HL-60 (cell line): ENCODE measurements around the gene TCEA2.

Source experiments
- DNase-seq, 2 experiments: peaks; one replicate each; pipeline ENCODE4 v3.0.0-alpha.2; 2010 to 2020; ENCODE audit warnings: low read depth in 1 of 2, low spot score in 1 of 2
- H3K27ac ChIP-seq: fragments of 250-450 bp; sonication (Bioruptor Pico); replicated peaks from 2 replicates; pipeline ENCODE4 v1.5.1; 2020; ENCODE audit warnings: mild to moderate bottlenecking, moderate library complexity
- H3K27me3 ChIP-seq: fragments of 250-450 bp; sonication (Bioruptor Pico); 2 replicates; pipeline ENCODE4 v1.5.1; 2021; ENCODE audit warnings: mild to moderate bottlenecking, moderate library complexity; ENCODE audit not compliant: insufficient read depth, poor library complexity, severe bottlenecking
- H3K4me3 ChIP-seq: replicated peaks from 2 replicates; pipeline ENCODE4 v1.5.1; 2011; ENCODE audit warnings: mild to moderate bottlenecking, control low read depth, low read length; ENCODE audit not compliant: insufficient read depth
- CTCF ChIP-seq: IDR thresholded peaks from one replicate; pipeline ENCODE4 v1.5.1; 2011; ENCODE audit warnings: low read length, control low read depth, inconsistent platforms; ENCODE audit not compliant: insufficient read depth
- GABPA ChIP-seq: IDR thresholded peaks from 2 replicates; pipeline ENCODE4 v1.6.1; 2012; ENCODE audit warnings: low read depth
- POLR2AphosphoS5 ChIP-seq: IDR thresholded peaks from 2 replicates; pipeline ENCODE4 v1.6.1; 2012; ENCODE audit warnings: low read depth
- REST ChIP-seq: IDR thresholded peaks from 2 replicates; pipeline ENCODE4 v1.6.1; 2012; ENCODE audit warnings: low read depth; ENCODE audit not compliant: insufficient replicate concordance
- SPI1 ChIP-seq: IDR thresholded peaks from 2 replicates; pipeline ENCODE4 v1.6.1; 2012; ENCODE audit warnings: low read depth, mild to moderate bottlenecking, borderline replicate concordance

The TCEA2 gene

GRCh38 chr20:64106981-64107735 is 44.2 kb downstream of the TCEA2 start, which contains the start of gene NPBWR2:
Gene NPBWR2, minus strand, starts transcription at chr20:64107565. Its CDS starts 734 bp downstream, at chr20:64106831.
- peak within 1 kb of the TSS; percentile 49 for H3K27ac ChIP-seq
- H3K27me3 ChIP-seq: peaks cover 6% of the 10 kb centered on the region
- DNase-seq: no peak
- TF ChIP-seq CTCF: no peak
- TF ChIP-seq GABPA: no peak
- no peak for TF ChIP-seq POLR2AphosphoS5
- H3K4me3 ChIP-seq: no peak within 1 kb of the TSS

- H3K27me3 ChIP-seq: peaks cover under 1% of the 10 kb centered on the region
- peak overlapping the region; percentile 49 for H3K27ac ChIP-seq
- no peak overlapping the region for H3K4me3 ChIP-seq
- peak; percentile 46 to 82 for DNase-seq
- no peak for TF ChIP-seq REST
- no peak for TF ChIP-seq POLR2AphosphoS5
- TF ChIP-seq CTCF: no peak
- TF ChIP-seq SPI1: peak; percentile 99
- no peak for TF ChIP-seq GABPA
These were observed 44.9 kb downstream of the TCEA2 start for GRCh38 chr20:64107736-64108457.

GRCh38 chr20:64108731-64109681 is 46.0 kb downstream of the TCEA2 start:
- no peak for TF ChIP-seq POLR2AphosphoS5
- no peak for TF ChIP-seq GABPA
- no peak for TF ChIP-seq SPI1
- TF ChIP-seq REST: no peak
- TF ChIP-seq CTCF: no peak
- no peak for DNase-seq
- H3K4me3 ChIP-seq: no peak overlapping the region
- no peaks in the 10 kb centered on the region for H3K27me3 ChIP-seq
- H3K27ac ChIP-seq: 0 out of 2 replicates have a peak overlapping the region, but pooled peaks have one; percentile 49
